Sigmoid colon (tissue), 4 donors: ENCODE data around the gene FAM131C.

Source experiments
- POLR2A ChIP-seq, 2 donors: fragments of 450-650 bp; IDR thresholded peaks; one replicate each; pipeline ENCODE4 v1.6.1; 2016; ENCODE audit warnings: antibody characterized with exemption in 2 of 2, mild to moderate bottlenecking in 2 of 2, moderate library complexity in 2 of 2
- POLR2AphosphoS5 ChIP-seq, 4 donors: sonication (generic); formaldehyde crosslinking; IDR thresholded peaks; one replicate each; pipeline ENCODE4 v1.6.1; 2017; ENCODE audit warnings: antibody characterized with exemption in 4 of 4
- TF ChIP-seq, protein P1 (sequence below), 4 experiments: fragments of 450-650 bp in 3 of 4; fragments of 200-600 bp in 1 of 4; IDR thresholded peaks; one replicate each; pipeline ENCODE4 v1.5.1; 2016 to 2019; ENCODE audit warnings: antibody characterized with exemption in 4 of 4, mild to moderate bottlenecking in 3 of 4, moderate library complexity in 2 of 4

DNA sequence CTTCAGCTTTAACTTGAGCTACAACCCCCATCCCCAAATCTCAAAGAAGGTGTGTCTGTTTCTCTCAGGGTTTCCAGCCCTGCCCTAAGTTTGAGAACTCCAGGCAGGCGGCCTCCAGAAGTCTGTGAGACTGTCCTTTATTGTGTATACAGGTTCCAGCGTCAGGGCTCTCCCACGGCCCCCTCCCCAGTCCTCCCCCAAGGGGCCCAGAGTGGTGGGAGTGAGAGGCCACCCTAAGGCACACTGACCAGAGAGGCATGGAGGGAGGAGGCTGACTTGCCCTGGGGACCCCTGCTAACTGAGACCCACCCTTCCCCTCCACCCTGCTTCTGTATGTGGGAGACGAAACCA is 59.6 kb downstream of the FAM131C start:
- TF ChIP-seq, protein P1, sequence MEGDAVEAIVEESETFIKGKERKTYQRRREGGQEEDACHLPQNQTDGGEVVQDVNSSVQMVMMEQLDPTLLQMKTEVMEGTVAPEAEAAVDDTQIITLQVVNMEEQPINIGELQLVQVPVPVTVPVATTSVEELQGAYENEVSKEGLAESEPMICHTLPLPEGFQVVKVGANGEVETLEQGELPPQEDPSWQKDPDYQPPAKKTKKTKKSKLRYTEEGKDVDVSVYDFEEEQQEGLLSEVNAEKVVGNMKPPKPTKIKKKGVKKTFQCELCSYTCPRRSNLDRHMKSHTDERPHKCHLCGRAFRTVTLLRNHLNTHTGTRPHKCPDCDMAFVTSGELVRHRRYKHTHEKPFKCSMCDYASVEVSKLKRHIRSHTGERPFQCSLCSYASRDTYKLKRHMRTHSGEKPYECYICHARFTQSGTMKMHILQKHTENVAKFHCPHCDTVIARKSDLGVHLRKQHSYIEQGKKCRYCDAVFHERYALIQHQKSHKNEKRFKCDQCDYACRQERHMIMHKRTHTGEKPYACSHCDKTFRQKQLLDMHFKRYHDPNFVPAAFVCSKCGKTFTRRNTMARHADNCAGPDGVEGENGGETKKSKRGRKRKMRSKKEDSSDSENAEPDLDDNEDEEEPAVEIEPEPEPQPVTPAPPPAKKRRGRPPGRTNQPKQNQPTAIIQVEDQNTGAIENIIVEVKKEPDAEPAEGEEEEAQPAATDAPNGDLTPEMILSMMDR (IDR thresholded peaks at IDR 0.05) = no peak
- TF ChIP-seq POLR2AphosphoS5 (IDR thresholded peaks at IDR 0.05) (no peak), POLR2A (IDR thresholded peaks at IDR 0.05) (no peak)
